IPS DF 19.7 (cell line): ENCODE results near the gene MYF5.

Source experiments
- DNase-seq: peaks from one replicate; pipeline ENCODE4 v3.0.0-alpha.2; 2013; ENCODE audit warnings: low read depth, low spot score

The MYF5 gene

GRCh38 chr12:80763874-80764273, 47.2 kb downstream of the MYF5 start:
- no peak for DNase-seq

- no peak for DNase-seq
Measured at GRCh38 chr12:80766210-80766609, 49.5 kb downstream of the MYF5 start.

GRCh38 chr12:80766897-80767296, 50.2 kb downstream of the MYF5 start:
- no peak for DNase-seq
